IPS DF 4.7 (cell line): Measurements from ENCODE around the gene SUN3.

Experiments
- DNase-seq: peaks from one replicate; pipeline ENCODE4 v3.0.0-alpha.2; 2013; ENCODE audit warnings: low spot score; ENCODE audit errors: extremely low read depth

Gene SUN3

GRCh38 chr7:48028938-48029337 lies at the start of gene SUN3:
Gene SUN3 (minus strand): TSS chr7:48029107. CDS start chr7:48028938, 169 bp downstream.
- no peak for DNase-seq

GRCh38 chr7:48078470-48078869 lies 49.6 kb upstream of the SUN3 start:
- DNase-seq = no peak

- DNase-seq = no peak
These were observed 48.5 kb upstream of the SUN3 start for GRCh38 chr7:48077423-48077822.

- no peak for DNase-seq
These were observed 45.3 kb upstream of the SUN3 start for GRCh38 chr7:48074204-48074654.

- no peak for DNase-seq
These were observed 38.6 kb upstream of the SUN3 start for GRCh38 chr7:48067475-48067874.

- no peak for DNase-seq
These were observed 35.1 kb upstream of the SUN3 start for GRCh38 chr7:48063985-48064384.

GRCh38 chr7:48059706-48060105 lies 30.8 kb upstream of the SUN3 start:
- no peak for DNase-seq

GRCh38 chr7:48058990-48059389 lies 30.1 kb upstream of the SUN3 start:
- DNase-seq = no peak

- DNase-seq = no peak
These were observed 24.8 kb upstream of the SUN3 start for GRCh38 chr7:48053736-48054135.

GRCh38 chr7:48052748-48053147 lies 23.8 kb upstream of the SUN3 start:
- no peak for DNase-seq

- DNase-seq = no peak
These were observed 20.9 kb upstream of the SUN3 start for GRCh38 chr7:48049850-48050249.

GRCh38 chr7:48048113-48048512 lies 19.2 kb upstream of the SUN3 start:
- DNase-seq = no peak

- no peak for DNase-seq
These were observed 17.6 kb upstream of the SUN3 start for GRCh38 chr7:48046458-48046857.

GRCh38 chr7:48045195-48045765 lies 16.4 kb upstream of the SUN3 start:
- DNase-seq = no peak

GRCh38 chr7:48042636-48043035 lies 13.7 kb upstream of the SUN3 start:
- DNase-seq = no peak

GRCh38 chr7:48042216-48042615 lies 13.3 kb upstream of the SUN3 start:
- no peak for DNase-seq

- no peak for DNase-seq
These were observed 12.7 kb upstream of the SUN3 start for GRCh38 chr7:48041653-48041970.

- no peak for DNase-seq
These were observed 12.2 kb upstream of the SUN3 start for GRCh38 chr7:48040944-48041652.

- DNase-seq = no peak
These were observed 10.1 kb upstream of the SUN3 start for GRCh38 chr7:48038815-48039506.

GRCh38 chr7:48035967-48036478 lies 7.1 kb upstream of the SUN3 start:
- DNase-seq = no peak

GRCh38 chr7:48035301-48035966 lies 6.5 kb upstream of the SUN3 start, which contains the start of gene C7orf57:
Gene C7orf57 (plus strand): TSS chr7:48035543. CDS start chr7:48036309, 766 bp downstream.
- DNase-seq = no peak

- no peak for DNase-seq
These were observed 5.0 kb upstream of the SUN3 start for GRCh38 chr7:48033922-48034321.
